K562 (cell line): ENCODE data around the gene NDUFAF8. TPM values are rescaled to one million over a fixed set of nuclear protein-coding genes. Genes with fewer than 3 reads are reported as not detected.

ENCODE experiments used
- ARHGAP35 ChIP-seq: fragments of 450-650 bp; IDR thresholded peaks from 2 replicates; pipeline ENCODE4 v1.6.1; 2018; ENCODE audit not compliant: partially characterized antibody
- ARID2 ChIP-seq: fragments of 450-650 bp; IDR thresholded peaks from 2 replicates; pipeline ENCODE4 v1.6.1; 2017; ENCODE audit warnings: antibody characterized with exemption, mild to moderate bottlenecking
- ARNT ChIP-seq, 2 experiments: fragments of 450-650 bp; IDR thresholded peaks; 2 replicates each; pipeline ENCODE4 v1.6.1; 2016; ENCODE audit warnings: mild to moderate bottlenecking in 1 of 2
- BCOR ChIP-seq: fragments of 450-650 bp; IDR thresholded peaks from 2 replicates; pipeline ENCODE4 v1.6.1; 2016
- LARP7 ChIP-seq: fragments of 450-650 bp; IDR thresholded peaks from 2 replicates; pipeline ENCODE4 v1.6.1; 2016
- MTA1 ChIP-seq: fragments of 450-650 bp; IDR thresholded peaks from 2 replicates; pipeline ENCODE4 v1.6.1; 2017; ENCODE audit warnings: borderline replicate concordance
- NCOA4 ChIP-seq: fragments of 450-650 bp; IDR thresholded peaks from 2 replicates; pipeline ENCODE4 v1.6.1; 2018; ENCODE audit warnings: mild to moderate bottlenecking; ENCODE audit not compliant: partially characterized antibody
- POU5F1 ChIP-seq: fragments of 150-350 bp; IDR thresholded peaks from 2 replicates; pipeline ENCODE4 v1.6.1; 2014; ENCODE audit warnings: borderline replicate concordance, low read length, low read depth, mild to moderate bottlenecking; ENCODE audit not compliant: partially characterized antibody
- PTTG1 ChIP-seq: fragments of 450-650 bp; IDR thresholded peaks from 2 replicates; pipeline ENCODE4 v1.6.1; 2016; ENCODE audit warnings: low read depth, mild to moderate bottlenecking, missing genetic modification characterization, missing compliant biosample characterization
- SMC3 ChIP-seq: conservative IDR thresholded peaks from 2 replicates; pipeline ENCODE4 v1.6.1; 2011; ENCODE audit warnings: low read depth, low read length, improper control_type of control experiment; ENCODE audit not compliant: insufficient read depth
- TEAD4 ChIP-seq, 2 experiments: sonication (generic) in 1 of 2; formaldehyde crosslinking in 1 of 2; IDR thresholded peaks; 2 replicates each; pipeline versions ENCODE4 v1.6.1 to v1.8.0; 2012 to 2022; ENCODE audit warnings: borderline replicate concordance in 1 of 2, inconsistent platforms in 1 of 2, low read length in 1 of 2, mild to moderate bottlenecking in 1 of 2, missing genetic modification reagents in 1 of 2
- THAP7 ChIP-seq: fragments of 250-450 bp; sonication (Bioruptor Pico); IDR thresholded peaks from 2 replicates; pipeline ENCODE4 v1.5.0; 2021
- ZBTB5 ChIP-seq: fragments of 450-650 bp; IDR thresholded peaks from 2 replicates; pipeline ENCODE4 v1.6.1; 2017; ENCODE audit warnings: antibody characterized with exemption
- ZEB2 ChIP-seq: fragments of 450-650 bp; IDR thresholded peaks from 2 replicates; pipeline ENCODE4 v1.6.1; 2016
- ZNF740 ChIP-seq, 3 experiments: fragments of 200-800 bp in 1 of 3; sonication (Bioruptor generic) in 1 of 3; sonication (generic) in 1 of 3; formaldehyde crosslinking in 1 of 3; IDR thresholded peaks; 2 replicates each; pipeline versions ENCODE4 v1.6.1 to v1.8.0; 2016 to 2022; ENCODE audit warnings: mild to moderate bottlenecking in 2 of 3, missing compliant biosample characterization in 2 of 3, missing genetic modification characterization in 2 of 3, missing genetic modification reagents in 1 of 3
- polyA plus RNA-seq, 8 experiments: library from polyadenylated mRNA; depleted of rRNA in 4 of 8; stranded (reverse) in 5 of 8; unstranded in 3 of 8; fragments of >200 nt; fragmentation: Nextera tagmentation in 2 of 8; fragmentation: Illumina TruSeq in 1 of 8; extraction: Ambion mirVana in 2 of 8; extraction: Trizol in 1 of 8; gene quantifications; 2 replicates each; pipeline versions ENCODE4 v1.2.1 to v1.2.3, GENCODE V29; 2011 to 2014; ENCODE audit warnings: inconsistent platforms in 1 of 8, missing spikeins in 1 of 8
- total RNA-seq, 7 experiments: library from RNA; depleted of rRNA in 6 of 7; stranded (reverse); fragments of >200 nt in 6 of 7; fragmentation: Illumina TruSeq in 2 of 7; extraction: Trizol in 2 of 7; gene quantifications; 2 replicates each; pipeline versions ENCODE4 v1.2.1 to v1.2.3, GENCODE V29; 2011 to 2021; ENCODE audit warnings: low replicate concordance in 1 of 7
- TF ChIP-seq, protein P1 (sequence below), 2 experiments: fragments of 450-650 bp in 1 of 2; sonication (generic) in 1 of 2; formaldehyde crosslinking; conservative IDR thresholded peaks; 2 replicates each; pipeline versions ENCODE4 v1.4.0 to v1.8.1; 2020 to 2022; ENCODE audit warnings: mild to moderate bottlenecking in 1 of 2, missing genetic modification reagents in 1 of 2
- TF ChIP-seq, protein P2 (sequence below): sonication (generic); formaldehyde crosslinking; IDR thresholded peaks from 2 replicates; pipeline ENCODE4 v1.8.1; 2023; ENCODE audit warnings: missing genetic modification reagents, mild to moderate bottlenecking, borderline replicate concordance

The NDUFAF8 gene
- total and polyA plus RNA-seq, 9 of the 15 experiments (the other 6 are each of a cell fraction or from before 2014, with no cell fraction given) = 13.5 to 144 (median 90.0) TPM

GRCh38 chr17:81253358-81254131 is 14.4 kb downstream of the NDUFAF8 start (continued):
- TF ChIP-seq, protein P1, sequence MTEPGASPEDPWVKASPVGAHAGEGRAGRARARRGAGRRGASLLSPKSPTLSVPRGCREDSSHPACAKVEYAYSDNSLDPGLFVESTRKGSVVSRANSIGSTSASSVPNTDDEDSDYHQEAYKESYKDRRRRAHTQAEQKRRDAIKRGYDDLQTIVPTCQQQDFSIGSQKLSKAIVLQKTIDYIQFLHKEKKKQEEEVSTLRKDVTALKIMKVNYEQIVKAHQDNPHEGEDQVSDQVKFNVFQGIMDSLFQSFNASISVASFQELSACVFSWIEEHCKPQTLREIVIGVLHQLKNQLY (CRISPR knock-in tag; conservative IDR thresholded peaks at IDR 0.05) = no peak
- TF ChIP-seq BCOR (peak; percentile 81), MTA1 (peak; percentile 42; the same call in 1 of the 2 replicates), NCOA4 (peak; percentile 23), ARNT (IDR thresholded peaks at IDR 0.05) (peak; percentile 25 to 56; a peak in 1 of 4 replicates), ZBTB5 (peak; percentile 51; the same call in 1 of the 2 replicates), ARHGAP35 (peak; percentile 74), ARID2 (peak; percentile 97), ZNF740 (CRISPR knock-in tag; IDR thresholded peaks at IDR 0.05) (0 out of 2 replicates have a peak, but pooled peaks have one; percentile 37), ZNF740 (tag; IDR thresholded peaks at IDR 0.05) (no peak), ZEB2 (peak; percentile 77), SMC3 (peak; percentile 95), POU5F1 (no peak), PTTG1 (no peak), LARP7 (peak; percentile 98), THAP7 (CRISPR knock-in tag) (no peak), TEAD4 (IDR thresholded peaks at IDR 0.05; ENCODE audit: low read length) (no peak), TEAD4 (CRISPR knock-in tag; IDR thresholded peaks at IDR 0.05; ENCODE audit: borderline replicate concordance) (no peak)
- TF ChIP-seq, protein P2, sequence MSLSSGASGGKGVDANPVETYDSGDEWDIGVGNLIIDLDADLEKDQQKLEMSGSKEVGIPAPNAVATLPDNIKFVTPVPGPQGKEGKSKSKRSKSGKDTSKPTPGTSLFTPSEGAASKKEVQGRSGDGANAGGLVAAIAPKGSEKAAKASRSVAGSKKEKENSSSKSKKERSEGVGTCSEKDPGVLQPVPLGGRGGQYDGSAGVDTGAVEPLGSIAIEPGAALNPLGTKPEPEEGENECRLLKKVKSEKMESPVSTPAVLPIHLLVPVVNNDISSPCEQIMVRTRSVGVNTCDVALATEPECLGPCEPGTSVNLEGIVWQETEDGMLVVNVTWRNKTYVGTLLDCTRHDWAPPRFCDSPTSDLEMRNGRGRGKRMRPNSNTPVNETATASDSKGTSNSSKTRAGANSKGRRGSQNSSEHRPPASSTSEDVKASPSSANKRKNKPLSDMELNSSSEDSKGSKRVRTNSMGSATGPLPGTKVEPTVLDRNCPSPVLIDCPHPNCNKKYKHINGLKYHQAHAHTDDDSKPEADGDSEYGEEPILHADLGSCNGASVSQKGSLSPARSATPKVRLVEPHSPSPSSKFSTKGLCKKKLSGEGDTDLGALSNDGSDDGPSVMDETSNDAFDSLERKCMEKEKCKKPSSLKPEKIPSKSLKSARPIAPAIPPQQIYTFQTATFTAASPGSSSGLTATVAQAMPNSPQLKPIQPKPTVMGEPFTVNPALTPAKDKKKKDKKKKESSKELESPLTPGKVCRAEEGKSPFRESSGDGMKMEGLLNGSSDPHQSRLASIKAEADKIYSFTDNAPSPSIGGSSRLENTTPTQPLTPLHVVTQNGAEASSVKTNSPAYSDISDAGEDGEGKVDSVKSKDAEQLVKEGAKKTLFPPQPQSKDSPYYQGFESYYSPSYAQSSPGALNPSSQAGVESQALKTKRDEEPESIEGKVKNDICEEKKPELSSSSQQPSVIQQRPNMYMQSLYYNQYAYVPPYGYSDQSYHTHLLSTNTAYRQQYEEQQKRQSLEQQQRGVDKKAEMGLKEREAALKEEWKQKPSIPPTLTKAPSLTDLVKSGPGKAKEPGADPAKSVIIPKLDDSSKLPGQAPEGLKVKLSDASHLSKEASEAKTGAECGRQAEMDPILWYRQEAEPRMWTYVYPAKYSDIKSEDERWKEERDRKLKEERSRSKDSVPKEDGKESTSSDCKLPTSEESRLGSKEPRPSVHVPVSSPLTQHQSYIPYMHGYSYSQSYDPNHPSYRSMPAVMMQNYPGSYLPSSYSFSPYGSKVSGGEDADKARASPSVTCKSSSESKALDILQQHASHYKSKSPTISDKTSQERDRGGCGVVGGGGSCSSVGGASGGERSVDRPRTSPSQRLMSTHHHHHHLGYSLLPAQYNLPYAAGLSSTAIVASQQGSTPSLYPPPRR (CRISPR knock-in tag) = no peak
